Measurements from ENCODE around the gene PURA.

Gene PURA

DNA sequence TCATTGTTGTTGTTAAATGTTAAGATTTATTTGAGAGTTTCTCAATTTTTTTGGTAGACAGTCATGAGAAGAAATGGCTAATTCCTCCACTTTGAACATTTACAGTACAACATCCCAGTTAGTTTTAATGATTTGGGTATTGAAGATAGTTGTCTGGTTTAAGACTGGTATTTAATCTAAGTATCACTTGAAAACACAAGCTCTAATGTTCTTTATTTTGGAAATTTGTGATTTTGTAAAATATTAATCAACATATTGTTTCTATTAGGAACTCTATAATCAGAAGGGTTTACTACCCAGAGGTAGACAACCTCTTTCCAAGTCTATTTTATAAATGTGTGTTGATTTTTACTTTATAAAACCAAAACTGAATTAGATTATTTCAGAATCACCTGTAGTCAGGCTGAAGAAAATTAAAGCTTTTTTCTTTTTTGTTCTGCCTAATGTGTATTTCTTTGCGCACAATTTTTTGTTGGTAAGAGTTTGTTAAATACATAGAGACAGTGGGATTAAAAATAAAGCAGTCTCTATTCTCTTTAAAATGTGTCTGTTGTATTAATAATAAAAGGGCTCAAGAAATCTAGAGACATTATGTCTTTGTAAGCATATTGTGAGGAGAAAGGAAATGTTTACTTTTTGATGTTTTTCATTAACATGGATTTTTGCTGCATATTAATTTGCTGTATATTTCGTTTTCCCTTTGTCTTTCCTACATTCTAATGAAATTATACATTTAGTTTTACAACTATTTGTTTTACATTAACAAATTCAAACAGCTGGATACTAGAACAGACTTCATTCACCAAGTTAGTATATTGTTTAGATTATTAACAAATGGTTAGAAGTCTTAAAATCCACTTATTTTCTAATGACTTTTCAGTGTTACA, 3.9 kb upstream of the PURA start:
- DNase-seq (ENCODE audit: low spot score) = no peak

DNA sequence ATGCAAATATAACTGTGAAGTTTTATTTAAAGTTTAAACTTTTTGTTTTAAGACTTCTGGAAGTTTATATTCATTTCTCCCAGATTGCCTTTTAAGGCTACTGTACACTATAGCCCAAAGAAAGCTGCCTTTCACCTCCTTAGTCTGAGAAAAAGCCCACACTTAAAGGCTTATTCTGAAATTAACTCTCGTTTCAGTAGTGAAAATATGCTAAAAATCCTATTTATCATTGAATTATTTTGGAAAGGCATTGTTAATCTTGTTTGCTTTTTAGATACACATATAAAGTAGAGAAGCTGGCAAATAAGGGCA, 3.3 kb upstream of the PURA start:
- DNase-seq (ENCODE audit: low spot score) = no peak

DNA sequence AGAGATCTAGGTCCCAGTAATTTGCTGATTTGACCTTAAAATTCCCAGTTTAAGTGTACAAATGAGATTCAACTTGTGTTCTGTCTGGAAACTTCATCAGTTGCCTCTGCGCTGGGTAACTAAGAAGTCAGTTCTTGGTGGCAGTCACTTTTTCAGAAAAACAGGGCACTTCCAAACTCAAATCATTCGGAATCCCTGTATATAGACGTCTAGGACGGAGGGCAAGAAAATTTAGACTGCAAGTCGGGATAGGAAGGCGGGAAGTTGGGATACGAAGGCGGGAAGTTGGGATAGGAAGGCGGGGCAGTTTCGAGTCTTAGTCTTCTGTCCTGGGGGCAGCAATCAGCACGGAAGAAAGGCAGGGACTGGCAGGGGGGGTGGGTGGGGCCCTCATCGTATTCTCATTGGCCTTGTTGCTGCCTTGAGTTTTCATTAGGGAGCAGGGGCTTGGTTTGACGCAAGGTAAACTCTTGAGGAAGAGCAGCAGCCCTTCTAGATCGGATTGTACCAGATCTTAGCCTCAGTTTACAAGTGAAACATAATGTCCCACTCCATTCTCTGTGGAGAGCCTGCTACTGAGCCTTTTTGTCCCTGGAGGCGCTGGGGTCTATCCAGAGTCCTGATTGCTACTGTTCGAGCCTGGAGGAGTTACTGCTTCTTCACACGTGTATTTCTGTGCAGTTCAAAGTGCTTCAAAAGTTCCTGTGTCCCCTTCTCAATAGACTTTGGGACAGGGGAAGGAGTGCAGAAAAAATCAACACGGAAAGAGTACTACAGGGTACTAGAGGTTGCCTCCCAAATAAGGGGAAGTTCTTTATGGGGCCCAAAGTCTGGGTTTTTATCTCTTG, 2.7 kb upstream of the PURA start:
- no peak for DNase-seq (ENCODE audit: low spot score)

DNA sequence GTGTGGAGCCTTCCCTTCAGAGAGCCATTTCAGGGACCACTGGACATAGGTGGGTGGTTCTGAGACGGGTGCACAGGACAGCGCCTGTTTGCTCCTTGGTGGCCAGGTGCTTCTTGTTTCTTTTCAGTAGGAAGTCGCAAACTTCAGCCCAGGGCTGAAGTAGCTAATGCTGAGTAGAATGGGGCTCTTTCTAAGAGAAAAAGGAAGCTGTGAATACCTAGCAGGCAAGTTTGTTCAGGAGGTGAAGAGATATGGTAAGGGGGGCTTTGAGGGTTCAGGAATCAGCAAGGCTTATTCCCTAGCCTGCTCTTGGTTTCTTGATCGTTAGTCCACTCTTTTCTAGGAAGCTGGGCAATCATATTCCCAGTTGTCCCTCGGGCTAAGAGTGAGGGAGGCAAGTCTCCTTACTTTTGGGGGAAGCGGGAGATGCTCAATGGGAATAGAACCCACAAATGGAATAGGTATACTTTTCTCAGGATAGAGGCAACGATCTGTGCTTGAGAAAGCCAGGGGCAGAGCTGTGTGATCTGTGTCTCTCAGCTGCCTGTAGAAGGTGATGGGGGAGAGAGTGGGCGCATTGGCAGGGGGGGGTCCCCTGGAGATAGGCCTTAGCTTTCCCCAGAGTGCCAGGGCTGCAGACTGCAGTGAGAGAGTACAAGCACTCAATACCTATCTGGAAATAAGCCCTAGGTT, 1.9 kb upstream of the PURA start:
- DNase-seq (ENCODE audit: low spot score) = no peak

DNA sequence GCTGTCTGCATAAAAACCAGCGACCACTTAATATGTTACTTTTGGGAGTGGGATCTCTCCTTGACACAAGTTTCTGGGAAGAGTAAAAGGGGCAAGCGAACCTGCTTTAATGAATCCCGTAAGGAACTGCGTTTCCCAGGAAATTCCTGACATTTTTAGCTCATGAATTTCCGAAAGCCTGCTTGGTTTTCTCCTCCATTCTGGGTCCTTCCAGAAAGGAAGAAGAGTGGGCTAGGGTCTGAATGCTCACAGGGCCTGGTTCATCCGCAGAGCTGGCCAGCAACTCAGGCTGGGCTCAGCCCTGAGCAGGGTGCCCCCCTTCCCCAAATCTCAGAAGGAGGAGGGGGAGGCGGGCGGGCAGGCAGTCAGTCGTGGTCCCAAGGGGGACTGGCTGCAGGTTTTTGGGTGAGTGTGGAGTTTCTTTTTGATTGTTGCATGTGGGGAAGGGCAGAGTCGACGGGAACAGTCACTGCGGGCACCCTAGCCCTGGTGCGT, 1.2 kb upstream of the PURA start:
- no peak for DNase-seq (ENCODE audit: low spot score)

DNA sequence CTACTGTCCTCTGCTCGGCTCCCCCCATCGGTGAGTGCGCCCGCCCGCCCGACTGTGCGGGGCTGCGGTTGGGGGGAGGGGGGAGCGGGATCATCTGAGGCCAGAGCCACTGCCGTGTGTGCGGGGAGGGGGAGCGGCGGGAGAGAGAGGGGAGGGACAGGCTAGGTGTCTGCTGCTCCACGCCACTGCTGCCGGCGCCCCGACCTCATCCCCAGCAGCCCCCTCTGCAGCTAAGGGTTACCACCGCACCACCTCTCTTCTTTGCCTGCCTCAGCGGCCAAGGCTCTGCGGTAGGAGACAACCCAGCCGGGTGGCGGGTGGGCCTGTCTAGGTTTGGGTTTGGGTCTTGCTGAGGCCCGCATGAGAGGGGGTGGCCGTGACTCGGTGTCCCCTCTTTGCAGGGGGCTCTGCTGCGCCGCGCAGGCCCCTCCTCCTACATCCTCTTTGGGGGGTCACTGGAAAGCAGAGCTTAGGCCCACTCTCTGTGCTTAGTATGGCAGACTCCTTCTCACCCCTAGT, 670 bp upstream of the PURA start:
- no peak for DNase-seq (ENCODE audit: low spot score)

DNA sequence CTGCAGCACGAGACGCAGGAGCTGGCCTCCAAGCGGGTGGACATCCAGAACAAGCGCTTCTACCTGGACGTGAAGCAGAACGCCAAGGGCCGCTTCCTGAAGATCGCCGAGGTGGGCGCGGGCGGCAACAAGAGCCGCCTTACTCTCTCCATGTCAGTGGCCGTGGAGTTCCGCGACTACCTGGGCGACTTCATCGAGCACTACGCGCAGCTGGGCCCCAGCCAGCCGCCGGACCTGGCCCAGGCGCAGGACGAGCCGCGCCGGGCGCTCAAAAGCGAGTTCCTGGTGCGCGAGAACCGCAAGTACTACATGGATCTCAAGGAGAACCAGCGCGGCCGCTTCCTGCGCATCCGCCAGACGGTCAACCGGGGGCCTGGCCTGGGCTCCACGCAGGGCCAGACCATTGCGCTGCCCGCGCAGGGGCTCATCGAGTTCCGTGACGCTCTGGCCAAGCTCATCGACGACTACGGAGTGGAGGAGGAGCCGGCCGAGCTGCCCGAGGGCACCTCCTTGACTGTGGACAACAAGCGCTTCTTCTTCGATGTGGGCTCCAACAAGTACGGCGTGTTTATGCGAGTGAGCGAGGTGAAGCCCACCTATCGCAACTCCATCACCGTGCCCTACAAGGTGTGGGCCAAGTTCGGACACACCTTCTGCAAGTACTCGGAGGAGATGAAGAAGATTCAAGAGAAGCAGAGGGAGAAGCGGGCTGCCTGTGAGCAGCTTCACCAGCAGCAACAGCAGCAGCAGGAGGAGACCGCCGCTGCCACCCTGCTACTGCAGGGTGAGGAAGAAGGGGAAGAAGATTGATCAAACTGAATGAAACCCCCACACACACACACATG, 654 bp downstream of the PURA start:
- peak; percentile 72 for DNase-seq (ENCODE audit: low spot score)

DNA sequence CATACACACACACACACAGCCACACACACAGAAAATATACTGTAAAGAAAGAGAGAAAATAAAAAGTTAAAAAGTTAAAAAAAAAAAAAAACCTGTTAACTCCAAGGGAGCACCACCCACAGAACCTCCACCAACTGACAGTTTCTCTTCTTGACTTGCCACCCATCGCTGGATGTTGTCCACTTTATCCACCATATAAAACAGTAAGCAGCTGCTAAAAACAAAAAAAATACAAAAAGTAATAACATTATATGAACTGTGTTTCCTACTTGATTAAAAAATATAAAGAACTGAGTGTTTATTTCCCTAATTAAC, 1.2 kb downstream of the PURA start:
- DNase-seq (ENCODE audit: low spot score) = no peak

DNA sequence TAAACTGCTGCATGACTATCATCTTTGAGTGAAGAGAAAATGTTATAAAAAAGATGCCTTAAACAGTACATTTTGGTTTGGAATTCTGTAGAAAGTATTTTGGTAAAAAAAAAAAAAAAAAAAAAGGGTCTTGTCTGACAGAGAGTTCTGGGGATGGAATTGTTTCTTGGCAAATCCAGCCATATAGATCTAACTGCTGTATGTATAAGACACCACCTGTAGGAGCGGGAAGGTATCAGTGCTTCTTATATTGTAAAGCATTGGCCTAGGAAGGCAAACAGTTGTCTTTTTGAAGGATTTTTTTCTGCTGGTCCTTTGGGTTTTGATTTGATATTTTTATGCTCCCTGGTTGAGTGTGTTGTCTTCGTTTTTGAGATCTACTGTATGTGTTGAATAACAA, 2.8 kb downstream of the PURA start:
- DNase-seq (ENCODE audit: low spot score) = peak; percentile 46

DNA sequence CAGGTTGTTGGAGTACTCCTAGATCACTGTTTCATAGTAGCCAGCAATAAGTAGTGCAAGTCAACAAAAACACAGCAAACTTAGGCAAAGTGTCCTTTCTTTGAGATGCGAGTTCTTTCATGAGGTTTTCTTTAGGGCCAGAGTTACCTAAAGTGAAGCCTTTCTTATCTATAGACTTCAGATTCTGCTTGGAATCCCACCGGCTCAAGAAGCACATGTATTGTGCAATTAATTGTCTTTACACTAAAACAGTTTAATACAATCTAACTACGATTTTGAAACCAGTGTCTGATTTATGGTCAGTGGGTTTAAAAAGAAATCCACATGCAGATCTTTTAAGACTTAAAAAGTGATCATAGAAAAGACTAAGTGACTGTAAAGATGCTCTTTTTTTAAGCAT, 3.6 kb downstream of the PURA start:
- no peak for DNase-seq (ENCODE audit: low spot score)

DNA sequence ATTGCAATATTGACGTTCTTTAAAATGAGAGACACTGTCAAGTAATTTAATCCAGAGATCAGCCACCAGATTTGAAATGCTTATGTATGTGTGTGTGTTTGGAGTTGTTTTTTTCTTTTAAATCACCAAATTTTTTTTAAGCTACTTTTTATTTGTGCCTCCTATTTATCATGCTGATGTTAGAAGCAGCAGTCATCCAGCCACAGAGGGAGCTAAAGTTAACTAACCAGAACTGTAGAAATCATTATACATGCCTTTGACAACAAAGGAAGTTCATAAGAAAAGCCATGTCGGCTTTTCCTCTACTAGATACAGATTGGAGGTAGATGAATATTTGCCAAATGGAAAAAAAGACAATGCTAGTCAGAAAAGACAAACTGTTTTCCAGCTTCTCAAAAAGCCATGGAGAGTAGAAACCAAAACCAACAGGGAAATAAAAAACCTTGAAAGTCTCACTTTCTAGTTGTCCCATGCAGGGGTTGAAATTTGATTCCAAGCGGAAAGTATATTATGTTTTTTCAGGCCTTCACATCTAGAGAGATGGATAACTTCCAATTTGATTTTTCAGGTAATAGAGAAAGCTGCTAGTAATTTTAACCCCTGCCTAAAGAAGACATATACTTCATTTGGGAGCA, 4.5 kb downstream of the PURA start:
- peak; percentile 28 for DNase-seq (ENCODE audit: low spot score)

DNA sequence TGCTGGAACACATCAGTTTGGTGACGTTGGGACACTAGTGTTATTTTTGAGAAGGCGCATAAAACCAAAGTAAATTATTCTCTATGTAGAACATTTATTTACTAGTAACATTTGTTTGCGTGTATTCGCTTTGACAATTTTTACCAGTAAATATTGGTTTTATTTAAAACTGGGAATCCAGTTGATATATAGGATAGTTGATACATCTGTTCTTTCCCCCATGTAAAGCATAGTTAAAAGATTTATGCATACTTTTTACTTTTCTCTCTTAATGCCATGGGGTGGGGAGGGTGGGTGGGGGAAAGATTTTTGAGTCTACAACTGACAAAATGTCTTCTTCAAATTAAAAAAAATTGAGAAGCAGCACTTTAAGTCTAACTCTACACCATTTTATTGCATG, 11.7 kb downstream of the PURA start, which contains the start of gene IGIP:
Gene IGIP, plus strand, starts transcription at position 301 of the 400 bp plus-strand sequence. CDS start 2,540 bp downstream, outside the sequence.
- no peak for DNase-seq (ENCODE audit: low spot score)

DNA sequence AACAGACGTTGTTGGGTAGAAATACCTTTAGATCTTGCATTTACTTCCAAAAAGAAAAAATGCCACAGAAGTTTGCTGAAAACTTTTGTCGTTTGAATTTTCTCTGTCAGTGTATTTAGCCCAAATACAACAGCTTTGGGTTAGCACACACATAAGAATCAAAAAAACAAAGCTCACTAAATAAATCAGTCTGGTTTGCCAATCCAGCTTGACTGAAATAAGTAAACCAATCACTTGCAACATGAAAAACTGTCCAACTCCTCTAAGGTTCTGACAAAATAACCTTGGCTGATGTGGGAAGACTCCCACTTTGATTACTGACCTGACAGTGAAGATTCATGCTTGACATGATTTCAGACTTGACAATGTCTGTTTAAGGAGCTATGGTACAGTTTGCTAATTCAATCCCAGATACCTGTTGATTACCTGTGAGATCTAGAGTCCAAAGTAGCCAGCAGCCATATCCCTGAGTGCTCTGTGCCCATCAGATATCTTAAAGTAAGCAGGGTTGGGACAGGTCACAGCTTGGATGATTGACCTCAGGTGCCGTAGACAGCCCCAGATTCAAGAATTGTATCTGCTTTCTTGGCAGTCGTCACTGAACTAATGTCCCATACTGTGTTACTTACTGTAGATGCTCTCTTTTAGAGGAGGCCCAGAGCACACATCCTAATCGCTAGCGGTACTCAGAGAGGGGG, 12.6 kb downstream of the PURA start:
- DNase-seq (ENCODE audit: low spot score) = no peak

DNA sequence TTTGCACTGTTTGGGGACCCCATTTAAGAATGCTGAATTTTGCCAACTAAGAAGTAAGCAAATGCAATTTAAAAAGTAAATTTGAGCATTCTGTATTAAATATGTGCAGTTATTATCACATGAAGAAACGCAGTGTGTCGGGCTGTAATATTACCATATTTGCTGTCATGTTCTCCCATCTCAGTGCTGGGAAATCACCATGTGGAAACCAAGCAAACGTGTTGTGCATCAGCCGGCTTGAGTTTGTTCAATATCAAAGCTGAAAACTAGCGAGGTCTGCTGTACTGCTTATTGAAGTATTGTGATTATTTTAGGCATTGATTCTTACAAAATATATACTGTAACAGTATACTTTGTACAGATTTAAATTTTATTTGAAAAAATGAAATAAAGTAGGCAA, 14.5 kb downstream of the PURA start:
- DNase-seq (ENCODE audit: low spot score) = no peak

DNA sequence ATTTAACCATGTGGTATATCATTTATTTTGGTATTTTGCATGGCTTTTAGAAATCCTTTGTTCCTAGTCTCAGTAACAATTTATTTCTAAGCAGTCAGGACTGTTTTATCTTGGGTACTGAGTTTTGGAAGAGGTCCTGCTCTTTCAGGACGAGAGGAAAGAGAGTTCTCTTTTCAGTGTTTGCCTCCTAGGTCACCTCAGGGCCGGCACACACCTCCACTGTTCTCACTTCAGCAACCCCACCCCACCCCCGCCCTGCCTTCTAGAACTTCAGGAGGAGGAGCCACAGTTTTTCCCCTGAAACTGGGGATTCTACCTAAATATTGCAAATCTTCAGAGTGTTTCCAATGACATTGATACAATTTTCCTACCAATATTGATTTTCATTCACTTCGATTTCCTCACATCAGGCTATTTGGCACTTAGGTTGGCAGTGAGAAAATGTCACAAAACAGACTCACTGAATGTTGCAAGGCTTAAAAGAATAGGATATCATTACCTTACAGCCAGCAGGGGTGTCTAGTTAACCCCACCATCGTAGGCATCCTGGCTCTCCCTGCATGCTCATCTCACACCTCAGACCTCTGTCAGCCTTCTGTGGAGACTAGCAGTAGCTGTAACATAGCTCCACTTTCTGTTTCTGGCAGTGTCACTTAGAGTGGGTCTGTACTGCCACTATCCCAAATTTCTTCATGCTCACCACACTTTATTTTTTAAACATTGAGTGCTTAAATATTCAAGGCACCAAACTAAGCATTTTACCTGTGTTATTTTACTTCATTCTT, 17.2 kb downstream of the PURA start:
- peak; percentile 37 for DNase-seq (ENCODE audit: low spot score)

DNA sequence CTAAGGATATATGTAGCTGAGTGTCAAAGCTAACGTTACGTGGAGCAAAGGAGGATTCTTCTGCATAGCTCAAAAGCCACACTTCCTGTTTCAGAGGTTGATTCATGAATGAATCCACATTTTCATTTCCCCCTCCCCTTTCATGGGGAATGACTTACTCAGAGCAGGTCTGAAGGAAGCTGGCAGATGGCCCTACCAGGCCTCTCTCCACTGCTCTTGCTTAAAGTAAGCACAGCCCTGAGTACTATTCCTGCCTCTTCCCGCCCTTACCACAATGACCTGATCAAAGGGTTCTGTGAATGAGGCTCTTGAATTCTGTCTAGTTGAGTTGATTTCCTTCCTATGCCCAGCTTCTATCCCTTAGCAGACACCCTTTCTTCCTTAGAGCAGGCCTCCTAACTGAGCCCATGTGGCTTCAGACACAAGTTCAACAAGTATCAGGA, 18.1 kb downstream of the PURA start:
- peak; percentile 86 for DNase-seq (ENCODE audit: low spot score)

DNA sequence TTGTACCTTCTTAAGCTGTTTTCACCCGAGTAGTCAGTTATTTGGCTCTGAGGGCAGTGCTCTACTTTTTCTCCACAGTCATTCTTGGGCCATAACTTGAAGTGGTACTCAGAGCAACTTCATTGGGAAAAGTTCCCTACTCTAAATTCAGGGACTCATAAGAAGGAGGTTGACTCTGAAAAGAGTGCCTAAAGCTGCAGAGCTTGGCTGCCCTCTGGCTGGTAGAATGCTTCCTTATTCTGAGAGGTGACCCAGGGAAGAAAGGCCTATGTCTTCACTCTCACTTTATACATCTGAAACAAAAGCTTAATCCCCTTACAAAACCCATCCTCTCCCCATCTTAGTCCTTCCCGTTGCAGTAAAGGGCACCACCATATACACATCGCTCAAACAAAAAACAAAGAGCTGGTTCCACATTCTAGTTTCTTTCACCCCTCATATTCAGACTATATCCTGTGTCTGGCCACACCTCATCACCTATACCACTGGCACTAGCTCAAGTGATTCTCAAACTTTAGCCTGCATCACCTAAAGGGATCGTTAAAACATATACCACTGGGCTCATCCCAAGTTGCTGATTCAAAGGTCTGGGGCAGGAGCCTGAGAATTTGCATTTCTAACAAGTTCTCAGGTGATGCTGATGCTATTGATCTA, 19.7 kb downstream of the PURA start:
- DNase-seq (ENCODE audit: low spot score) = no peak

DNA sequence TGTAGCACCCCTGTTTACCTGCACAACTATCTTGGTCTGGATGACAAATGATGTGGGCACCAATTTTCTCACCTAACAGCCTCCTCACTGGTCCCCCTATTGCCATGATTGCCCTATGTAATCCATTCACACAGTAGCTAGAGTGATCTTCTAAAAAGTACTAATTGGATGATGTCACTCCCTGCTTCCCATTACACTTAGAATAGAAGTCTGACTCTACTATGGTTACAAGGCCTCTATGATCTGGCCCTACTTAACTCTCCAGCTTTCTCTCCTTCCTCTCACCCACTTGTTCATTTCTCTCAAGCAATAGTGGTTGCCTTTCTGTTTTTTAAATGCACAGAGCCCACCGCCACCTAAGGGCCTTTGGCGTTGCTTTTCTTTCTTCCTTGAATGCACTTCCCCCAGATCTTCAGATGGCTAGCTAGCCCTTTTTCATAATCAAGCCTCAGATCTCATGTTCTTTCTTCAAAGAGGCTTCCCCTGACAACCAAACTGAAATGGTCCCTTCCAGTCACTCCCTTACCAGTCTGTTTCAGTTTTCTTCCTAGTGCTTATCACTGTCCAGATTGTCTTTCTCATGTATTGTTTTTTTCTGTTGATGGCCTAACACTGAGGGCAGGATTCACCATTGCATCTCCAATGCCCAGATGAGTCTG, 20.5 kb downstream of the PURA start:
- DNase-seq (ENCODE audit: low spot score) = no peak

Measured in SW480 (cell line).